ENCODE results near the gene USH1C. TPM values are rescaled to one million over a fixed set of nuclear protein-coding genes. Genes with fewer than 3 reads are reported as not detected.

The USH1C gene
- total and polyA plus RNA-seq, 2 of the 4 experiments (the other 2 are of a cell fraction): not detected

GRCh38 chr11:17498058-17498457 lies 46.2 kb downstream of the USH1C start:
- H2BK20ac ChIP-seq (ENCODE audit: low read depth, low read length): no peak overlapping the region
- no peaks in the 10 kb centered on the region for H4K20me1 ChIP-seq (ENCODE audit: insufficient read depth, low read length)
- POLR2A ChIA-PET (ENCODE audit: unreplicated experiment): no interaction called here
- H2BK120ac ChIP-seq (ENCODE audit: low read depth, low read length): no peak overlapping the region
- peaks cover 6% of the 10 kb centered on the region for H3K27me3 ChIP-seq (ENCODE audit: control insufficient read depth, insufficient read depth, low read length)
- no peak overlapping the region for H2BK5ac ChIP-seq (ENCODE audit: low read depth, low read length, poor library complexity, severe bottlenecking)
- ATAC-seq (ENCODE audit: low read depth) (no peak), DNase-seq (no peak)
- H3K9me1 ChIP-seq (ENCODE audit: insufficient read depth, low read length): no peaks in the 10 kb centered on the region
- no peak overlapping the region for H2AK5ac ChIP-seq (ENCODE audit: low read depth, low read length)
- H2BK15ac ChIP-seq (ENCODE audit: low read depth, low read length): no peak overlapping the region
- H3K27ac ChIP-seq (ENCODE audit: insufficient read depth, low read length): no peak overlapping the region
- no peak overlapping the region for H3K4me3 ChIP-seq (ENCODE audit: insufficient read depth, low read depth, low read length)
- no peak overlapping the region for H3K56ac ChIP-seq (ENCODE audit: extremely low read depth, insufficient read depth, low read length)
- H4K5ac ChIP-seq (ENCODE audit: low read depth, low read length): no peak overlapping the region
- no TSS peak for BruUV-seq (replicated peaks)
- TF ChIP-seq CTCF (conservative IDR thresholded peaks at IDR 0.05; ENCODE audit: low read depth, low read length) (no peak), RCOR1 (IDR thresholded peaks at IDR 0.05; ENCODE audit: insufficient replicate concordance, low read length) (no peak)
- no peaks in the 10 kb centered on the region for H3K79me1 ChIP-seq (ENCODE audit: low read depth in 1 of 2, low read length in 2 of 2)
- H3K36me3 ChIP-seq (ENCODE audit: control insufficient read depth, insufficient read depth, low read length): no peaks in the 10 kb centered on the region
- H3K4ac ChIP-seq (ENCODE audit: low read depth, low read length): no peak overlapping the region
- no peak overlapping the region for H2AK9ac ChIP-seq (replicated peaks; ENCODE audit: low read depth, low read length, poor library complexity)
- no peak overlapping the region for H4K8ac ChIP-seq (ENCODE audit: low read depth in 2 of 2, low read length in 2 of 2)
- 0% methylated on average over 1 of the region's 4 CpGs; no CpG with 5 or more reads in 1 of the 2 experiments for WGBS, 2 experiments (ENCODE audit: extremely low coverage in 2 of 2, insufficient read length in 1 of 2)
- no peak overlapping the region for H3K18ac ChIP-seq (ENCODE audit: low read depth, low read length)
- no peak overlapping the region for H3K4me2 ChIP-seq (ENCODE audit: low read depth, low read length)
- CTCF ChIA-PET: interaction anchor here (1.1 kb wide), 1 partner anchor 114 kb away, joined by 4 read pairs; no protein-coding TSS in a partner anchor
- no peak overlapping the region for H2AFZ ChIP-seq (replicated peaks; ENCODE audit: low read length, poor library complexity)
- no peaks in the 10 kb centered on the region for H3K9me3 ChIP-seq (ENCODE audit: control insufficient read depth, insufficient read depth, low read length)
- H3K4me1 ChIP-seq (ENCODE audit: control insufficient read depth, insufficient read depth, low read length): no peaks in the 10 kb centered on the region
- dilution Hi-C loops (cut with HindIII; ENCODE audit: low sequenced_read_pairs, unreplicated experiment): no loop called here
- H3K23ac ChIP-seq (ENCODE audit: low read depth, low read length): no peak overlapping the region
- no peak overlapping the region for H3K14ac ChIP-seq (replicated peaks; ENCODE audit: low read depth, low read length)
- H4K91ac ChIP-seq (ENCODE audit: insufficient read depth, low read depth, low read length): no peak overlapping the region
- intact Hi-C loops (cut with micrococcal nuclease): no loop called here
- H3K9ac ChIP-seq (ENCODE audit: low read depth, low read length): no peak overlapping the region
- in situ Hi-C loops (cut with MboI; ENCODE audit: low sequenced_read_pairs): no loop called here

All from IMR-90 (cell line).